ENCODE measurements around the gene PPP1R3E.
"Not testable (repeated sequence)": the region's sequence is repeated elsewhere in the genome, so short reads cannot be mapped to it uniquely, and the experiment has no call there.

The PPP1R3E gene

GRCh38 chr14:23302290-23303225 lies at the start of gene PPP1R3E:
Gene PPP1R3E, minus strand, starts transcription at chr14:23302859. Its CDS starts 283 bp downstream, at chr14:23302576.
- peak; percentile 46 for DNase-seq (ENCODE audit: low spot score)

GRCh38 chr14:23351681-23352505 lies 49.2 kb upstream of the PPP1R3E start:
- DNase-seq (ENCODE audit: low spot score) = no peak

- DNase-seq (ENCODE audit: low spot score) = no peak
These were observed 46.6 kb upstream of the PPP1R3E start for GRCh38 chr14:23349156-23349845.

GRCh38 chr14:23348297-23348655 lies 45.6 kb upstream of the PPP1R3E start:
- DNase-seq (ENCODE audit: low spot score) = no peak

GRCh38 chr14:23347406-23348296 lies 45.0 kb upstream of the PPP1R3E start:
- DNase-seq (ENCODE audit: low spot score) = no peak

GRCh38 chr14:23346693-23347405 lies 44.2 kb upstream of the PPP1R3E start:
- no peak for DNase-seq (ENCODE audit: low spot score)

GRCh38 chr14:23345987-23346692 lies 43.5 kb upstream of the PPP1R3E start:
- no peak for DNase-seq (ENCODE audit: low spot score)

- DNase-seq (ENCODE audit: low spot score) = no peak
These were observed 41.8 kb upstream of the PPP1R3E start for GRCh38 chr14:23344481-23344880.

GRCh38 chr14:23339506-23340268 lies 37.0 kb upstream of the PPP1R3E start:
- DNase-seq (ENCODE audit: low spot score) = no peak

- DNase-seq (ENCODE audit: low spot score) = no peak
These were observed 33.0 kb upstream of the PPP1R3E start for GRCh38 chr14:23335623-23336022.

GRCh38 chr14:23327947-23328744 lies 25.5 kb upstream of the PPP1R3E start:
- peak; percentile 85 for DNase-seq (ENCODE audit: low spot score)

GRCh38 chr14:23326491-23327332 lies 24.1 kb upstream of the PPP1R3E start:
- no peak for DNase-seq (ENCODE audit: low spot score)

GRCh38 chr14:23325746-23326145 lies 23.1 kb upstream of the PPP1R3E start:
- not testable (repeated sequence) for DNase-seq (ENCODE audit: low spot score)

- no peak for DNase-seq (ENCODE audit: low spot score)
These were observed 22.3 kb upstream of the PPP1R3E start for GRCh38 chr14:23324993-23325392.

- DNase-seq (ENCODE audit: low spot score) = no peak
These were observed 21.8 kb upstream of the PPP1R3E start for GRCh38 chr14:23324455-23324846.

- DNase-seq (ENCODE audit: low spot score) = no peak
These were observed 21.3 kb upstream of the PPP1R3E start for GRCh38 chr14:23323838-23324454.

Measured in AG08395 (cell line).